Liver (tissue), 9 donors: ENCODE data around the gene GALK1. TPM values are rescaled to one million over a fixed set of nuclear protein-coding genes. Genes with fewer than 3 reads are reported as not detected.

ENCODE experiments used
- DNase-seq: peaks from one replicate; pipeline ENCODE4 v3.0.0-alpha.2; 2017; ENCODE audit warnings: low spot score
- H3K27ac ChIP-seq, 2 donors: one replicate each; pipeline ENCODE4 v1.7.0; 2013; ENCODE audit warnings: inconsistent platforms in 2 of 2, low read length in 2 of 2, control low read depth in 1 of 2, low read depth in 1 of 2, mild to moderate bottlenecking in 1 of 2
- H3K27me3 ChIP-seq, 4 donors: one replicate each; pipeline versions ENCODE4 v1.6.1 to v1.7.0; 2013; ENCODE audit warnings: low read length in 3 of 4, inconsistent platforms in 1 of 4, mild to moderate bottlenecking in 1 of 4, moderate library complexity in 1 of 4; ENCODE audit not compliant: control insufficient read depth in 4 of 4, insufficient read depth in 4 of 4
- H3K36me3 ChIP-seq, 4 donors: one replicate each; pipeline versions ENCODE4 v1.6.1 to v1.7.0; 2013; ENCODE audit warnings: low read length in 3 of 4, mild to moderate bottlenecking in 3 of 4, low read depth in 1 of 4, moderate library complexity in 1 of 4; ENCODE audit not compliant: control insufficient read depth in 4 of 4, insufficient read depth in 3 of 4
- H3K4me1 ChIP-seq, 4 donors: one replicate each; pipeline versions ENCODE4 v1.6.1 to v1.7.0; 2013; ENCODE audit warnings: low read length in 3 of 4, mild to moderate bottlenecking in 3 of 4, moderate library complexity in 1 of 4; ENCODE audit not compliant: control insufficient read depth in 4 of 4, insufficient read depth in 4 of 4
- H3K4me3 ChIP-seq, 3 donors: one replicate each; pipeline versions ENCODE4 v1.6.1 to v1.7.0; 2013; ENCODE audit warnings: low read length in 3 of 3, control low read depth in 1 of 3, low read depth in 1 of 3, mild to moderate bottlenecking in 1 of 3
- H3K9ac ChIP-seq, 2 donors: one replicate each; pipeline ENCODE4 v1.7.0; 2013; ENCODE audit warnings: low read length in 2 of 2, mild to moderate bottlenecking in 2 of 2, moderate library complexity in 2 of 2, control low read depth in 1 of 2, low read depth in 1 of 2
- H3K9me3 ChIP-seq, 4 donors: one replicate each; pipeline versions ENCODE4 v1.6.1 to v1.7.0; 2013; ENCODE audit warnings: low read length in 3 of 4; ENCODE audit not compliant: control insufficient read depth in 4 of 4
- ATF3 ChIP-seq: IDR thresholded peaks from 2 replicates; pipeline ENCODE4 v1.6.1; 2016; ENCODE audit warnings: antibody characterized with exemption
- CTCF ChIP-seq: fragments of 150-350 bp; IDR thresholded peaks from 2 replicates; pipeline ENCODE4 v1.5.1; 2017; ENCODE audit warnings: improper control_type of control experiment, low read depth, low read length; ENCODE audit not compliant: missing input control
- EGR1 ChIP-seq, 2 donors: IDR thresholded peaks; 2 replicates each; pipeline ENCODE4 v1.6.1; 2016 to 2018; ENCODE audit warnings: antibody characterized with exemption in 2 of 2, low read depth in 2 of 2
- FOXA1 ChIP-seq: IDR thresholded peaks from 2 replicates; pipeline ENCODE4 v1.6.1; 2016; ENCODE audit warnings: antibody characterized with exemption
- FOXA2 ChIP-seq: IDR thresholded peaks from 2 replicates; pipeline ENCODE4 v1.6.1; 2016; ENCODE audit warnings: antibody characterized with exemption
- GABPA ChIP-seq, 2 donors: IDR thresholded peaks in 1 of 2; conservative IDR thresholded peaks in 1 of 2; 2 replicates each; pipeline ENCODE4 v1.6.1; 2016; ENCODE audit warnings: antibody characterized with exemption in 2 of 2, mild to moderate bottlenecking in 1 of 2, moderate library complexity in 1 of 2
- HNF4A ChIP-seq, 2 donors: conservative IDR thresholded peaks; 2 replicates each; pipeline ENCODE4 v1.6.1; 2016; ENCODE audit warnings: antibody characterized with exemption in 2 of 2, mild to moderate bottlenecking in 2 of 2
- HNF4G ChIP-seq: IDR thresholded peaks from 2 replicates; pipeline ENCODE4 v1.6.1; 2016; ENCODE audit warnings: antibody characterized with exemption
- JUND ChIP-seq, 2 donors: IDR thresholded peaks; 2 replicates each; pipeline ENCODE4 v1.6.1; 2016; ENCODE audit warnings: antibody characterized with exemption in 2 of 2
- NR2F2 ChIP-seq: IDR thresholded peaks from 2 replicates; pipeline ENCODE4 v1.6.1; 2016; ENCODE audit warnings: antibody characterized with exemption
- RAD21 ChIP-seq, 2 donors: IDR thresholded peaks; 2 replicates each; pipeline ENCODE4 v1.6.1; 2016; ENCODE audit warnings: antibody characterized with exemption in 2 of 2, mild to moderate bottlenecking in 2 of 2
- RXRA ChIP-seq, 2 donors: IDR thresholded peaks; 2 replicates each; pipeline ENCODE4 v1.6.1; 2017 to 2018; ENCODE audit warnings: antibody characterized with exemption in 2 of 2, mild to moderate bottlenecking in 1 of 2
- SP1 ChIP-seq: IDR thresholded peaks from 2 replicates; pipeline ENCODE4 v1.6.1; 2018; ENCODE audit warnings: antibody characterized with exemption, mild to moderate bottlenecking
- TAF1 ChIP-seq: conservative IDR thresholded peaks from 2 replicates; pipeline ENCODE4 v1.6.1; 2016; ENCODE audit warnings: antibody characterized with exemption, mild to moderate bottlenecking
- YY1 ChIP-seq: IDR thresholded peaks from 2 replicates; pipeline ENCODE4 v1.6.1; 2016; ENCODE audit warnings: antibody characterized with exemption, mild to moderate bottlenecking
- WGBS: extraction: QIAGEN DNeasy Blood & Tissue Kit; methylation state at CpG from one replicate; pipeline ENCODE4 v1.1.7; 2013; 5-methylcytosine and 5-hydroxymethylcytosine counted together
- polyA plus RNA-seq, 2 donors: library from polyadenylated mRNA; stranded (reverse) in 1 of 2; unstranded in 1 of 2; fragments of 200-250 nt in 1 of 2; fragments of >200 nt in 1 of 2; fragmentation: Nextera tagmentation in 1 of 2; extraction: Ambion mirVana in 1 of 2; gene quantifications; one replicate each; pipeline versions ENCODE4 v1.2.1 to v1.2.3, GENCODE V29; 2013 to 2015
- total RNA-seq, 2 donors: library from RNA; depleted of rRNA; stranded (reverse); fragments of >200 nt; gene quantifications; one replicate each; pipeline ENCODE4 v1.2.3, GENCODE V29; 2014
- TF ChIP-seq, protein P1 (sequence below): IDR thresholded peaks from 2 replicates; pipeline ENCODE4 v1.6.1; 2016; ENCODE audit warnings: antibody characterized with exemption
- TF ChIP-seq, protein P2 (sequence below): IDR thresholded peaks from 2 replicates; pipeline ENCODE4 v1.6.1; 2016; ENCODE audit warnings: antibody characterized with exemption, mild to moderate bottlenecking
- donor health status: healthy.
- donor health status: healthy.
- donor health status: healthy.
- donor health status: healthy.
- donor health status: healthy.

GALK1 gene
- total and polyA plus RNA-seq, 4 donors: 59.0 to 230 (median 95.9) TPM

DNA sequence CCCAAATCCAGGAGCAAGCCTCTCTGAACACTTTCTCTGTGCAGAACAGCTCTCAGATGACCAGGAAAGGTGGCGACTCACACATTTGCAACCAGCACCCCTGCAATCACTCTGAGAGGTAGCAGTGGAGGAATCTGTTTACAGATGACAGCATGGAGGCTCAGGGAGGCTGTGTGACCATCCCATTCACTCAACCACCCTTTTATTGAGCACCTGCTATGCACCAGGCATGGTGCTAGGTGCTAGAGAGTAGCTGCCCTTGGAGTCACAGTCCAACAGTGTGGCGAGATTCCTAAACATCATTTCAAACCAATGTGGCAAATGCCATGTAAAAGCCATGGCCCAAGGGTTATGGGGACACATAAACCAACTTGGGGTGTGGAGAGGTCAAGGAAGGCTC, 45.3 kb downstream of the GALK1 start:
- Histone ChIP-seq H3K9ac (no peak overlapping the region), H3K4me1 (peaks cover 0 to 6% (median 5%) of the 10 kb centered on the region in 4 donors), H3K27me3 (peaks cover 0 to 5% (median 0%) of the 10 kb centered on the region in 4 donors), H3K36me3 (no peaks in the 10 kb centered on the region), H3K9me3 (no peaks in the 10 kb centered on the region), H3K4me3 (no peak overlapping the region), H3K27ac (no peak overlapping the region)
- WGBS: 90% methylated on average over 2 of the region's 2 CpGs
- TF ChIP-seq FOXA2: no peak
- TF ChIP-seq HNF4G: no peak
- no peak for TF ChIP-seq RAD21 (IDR thresholded peaks at IDR 0.05)
- TF ChIP-seq GABPA (IDR thresholded peaks at IDR 0.05 in 1 of 2, conservative IDR thresholded peaks at IDR 0.05 in 1 of 2): no peak
- TF ChIP-seq CTCF: no peak
- no peak for TF ChIP-seq SP1
- TF ChIP-seq, protein P1, sequence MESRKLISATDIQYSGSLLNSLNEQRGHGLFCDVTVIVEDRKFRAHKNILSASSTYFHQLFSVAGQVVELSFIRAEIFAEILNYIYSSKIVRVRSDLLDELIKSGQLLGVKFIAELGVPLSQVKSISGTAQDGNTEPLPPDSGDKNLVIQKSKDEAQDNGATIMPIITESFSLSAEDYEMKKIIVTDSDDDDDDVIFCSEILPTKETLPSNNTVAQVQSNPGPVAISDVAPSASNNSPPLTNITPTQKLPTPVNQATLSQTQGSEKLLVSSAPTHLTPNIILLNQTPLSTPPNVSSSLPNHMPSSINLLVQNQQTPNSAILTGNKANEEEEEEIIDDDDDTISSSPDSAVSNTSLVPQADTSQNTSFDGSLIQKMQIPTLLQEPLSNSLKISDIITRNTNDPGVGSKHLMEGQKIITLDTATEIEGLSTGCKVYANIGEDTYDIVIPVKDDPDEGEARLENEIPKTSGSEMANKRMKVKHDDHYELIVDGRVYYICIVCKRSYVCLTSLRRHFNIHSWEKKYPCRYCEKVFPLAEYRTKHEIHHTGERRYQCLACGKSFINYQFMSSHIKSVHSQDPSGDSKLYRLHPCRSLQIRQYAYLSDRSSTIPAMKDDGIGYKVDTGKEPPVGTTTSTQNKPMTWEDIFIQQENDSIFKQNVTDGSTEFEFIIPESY: no peak
- TF ChIP-seq ATF3: no peak
- no peak for TF ChIP-seq JUND (IDR thresholded peaks at IDR 0.05)
- no peak for DNase-seq

- no peaks in the 10 kb centered on the region for H3K27me3 ChIP-seq
- no peak overlapping the region for H3K4me3 ChIP-seq
- no peak for TF ChIP-seq RAD21 (IDR thresholded peaks at IDR 0.05)
- TF ChIP-seq, protein P2, sequence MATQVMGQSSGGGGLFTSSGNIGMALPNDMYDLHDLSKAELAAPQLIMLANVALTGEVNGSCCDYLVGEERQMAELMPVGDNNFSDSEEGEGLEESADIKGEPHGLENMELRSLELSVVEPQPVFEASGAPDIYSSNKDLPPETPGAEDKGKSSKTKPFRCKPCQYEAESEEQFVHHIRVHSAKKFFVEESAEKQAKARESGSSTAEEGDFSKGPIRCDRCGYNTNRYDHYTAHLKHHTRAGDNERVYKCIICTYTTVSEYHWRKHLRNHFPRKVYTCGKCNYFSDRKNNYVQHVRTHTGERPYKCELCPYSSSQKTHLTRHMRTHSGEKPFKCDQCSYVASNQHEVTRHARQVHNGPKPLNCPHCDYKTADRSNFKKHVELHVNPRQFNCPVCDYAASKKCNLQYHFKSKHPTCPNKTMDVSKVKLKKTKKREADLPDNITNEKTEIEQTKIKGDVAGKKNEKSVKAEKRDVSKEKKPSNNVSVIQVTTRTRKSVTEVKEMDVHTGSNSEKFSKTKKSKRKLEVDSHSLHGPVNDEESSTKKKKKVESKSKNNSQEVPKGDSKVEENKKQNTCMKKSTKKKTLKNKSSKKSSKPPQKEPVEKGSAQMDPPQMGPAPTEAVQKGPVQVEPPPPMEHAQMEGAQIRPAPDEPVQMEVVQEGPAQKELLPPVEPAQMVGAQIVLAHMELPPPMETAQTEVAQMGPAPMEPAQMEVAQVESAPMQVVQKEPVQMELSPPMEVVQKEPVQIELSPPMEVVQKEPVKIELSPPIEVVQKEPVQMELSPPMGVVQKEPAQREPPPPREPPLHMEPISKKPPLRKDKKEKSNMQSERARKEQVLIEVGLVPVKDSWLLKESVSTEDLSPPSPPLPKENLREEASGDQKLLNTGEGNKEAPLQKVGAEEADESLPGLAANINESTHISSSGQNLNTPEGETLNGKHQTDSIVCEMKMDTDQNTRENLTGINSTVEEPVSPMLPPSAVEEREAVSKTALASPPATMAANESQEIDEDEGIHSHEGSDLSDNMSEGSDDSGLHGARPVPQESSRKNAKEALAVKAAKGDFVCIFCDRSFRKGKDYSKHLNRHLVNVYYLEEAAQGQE: no peak
- TF ChIP-seq NR2F2: no peak
- no peak for TF ChIP-seq RXRA (IDR thresholded peaks at IDR 0.05)
- TF ChIP-seq FOXA1: no peak
- no peak for TF ChIP-seq SP1
- TF ChIP-seq HNF4A (conservative IDR thresholded peaks at IDR 0.05): no peak
- TF ChIP-seq YY1: no peak
- no peak for TF ChIP-seq TAF1
- TF ChIP-seq, protein P1: no peak
- no peak for TF ChIP-seq EGR1 (IDR thresholded peaks at IDR 0.05; ENCODE audit: low read depth in 2 of 2)
- no peak for TF ChIP-seq HNF4G
- H3K27ac ChIP-seq: no peak overlapping the region
- no peaks in the 10 kb centered on the region for H3K4me1 ChIP-seq
- peaks cover 3 to 15% (median 4%) of the 10 kb centered on the region in 4 donors for H3K36me3 ChIP-seq
- no peak overlapping the region for H3K9ac ChIP-seq
- 64% methylated on average over 2 of the region's 2 CpGs for WGBS
- no peak for DNase-seq
- H3K9me3 ChIP-seq: no peaks in the 10 kb centered on the region
Observed at GRCh38 chr17:75712446-75712845, 52.5 kb downstream of the GALK1 start.
